HG03354 (cell line): ENCODE data around the gene UVRAG.
A peak's percentile ranks its signal among the peaks of the same experiment; 100 is the strongest.

ENCODE experiments used
- ATAC-seq: cut with Tn5 transposase; IDR thresholded peaks from one replicate; pipeline ENCODE4 v1.9.1; 2021; ENCODE audit warnings: mild to moderate bottlenecking; ENCODE audit not compliant: unreplicated experiment, poor library complexity, severe bottlenecking

UVRAG gene

DNA sequence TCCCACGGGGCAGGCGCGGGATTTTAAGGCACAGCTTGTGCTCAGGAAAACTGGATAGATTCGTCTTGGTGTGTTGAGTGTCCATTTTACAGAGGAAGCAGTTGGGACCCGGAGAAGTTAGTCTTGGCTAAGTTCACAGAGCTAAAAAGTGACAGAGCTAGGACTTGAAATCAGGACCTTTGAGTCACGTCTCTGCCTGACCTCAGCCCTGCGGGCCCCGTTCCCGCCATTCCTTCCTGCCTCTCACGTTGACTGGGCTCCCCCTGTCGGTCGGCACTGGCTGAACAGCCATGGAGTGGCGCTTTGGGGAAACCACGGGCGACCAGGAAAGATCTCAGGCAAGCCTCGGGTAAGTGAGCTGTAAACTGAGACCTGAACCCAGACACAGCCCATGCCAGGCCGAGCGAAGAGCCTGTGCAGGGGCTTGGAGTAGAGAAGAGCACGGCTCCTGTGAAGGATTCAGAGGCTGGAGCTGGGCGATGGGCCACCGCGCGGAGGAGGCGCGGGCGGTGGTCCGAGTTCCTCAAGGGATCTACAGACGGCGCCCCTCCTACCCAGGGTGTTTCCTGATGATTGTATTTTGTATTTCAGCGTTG, 337.2 kb downstream of the UVRAG start:
- peak; percentile 77 for ATAC-seq

DNA sequence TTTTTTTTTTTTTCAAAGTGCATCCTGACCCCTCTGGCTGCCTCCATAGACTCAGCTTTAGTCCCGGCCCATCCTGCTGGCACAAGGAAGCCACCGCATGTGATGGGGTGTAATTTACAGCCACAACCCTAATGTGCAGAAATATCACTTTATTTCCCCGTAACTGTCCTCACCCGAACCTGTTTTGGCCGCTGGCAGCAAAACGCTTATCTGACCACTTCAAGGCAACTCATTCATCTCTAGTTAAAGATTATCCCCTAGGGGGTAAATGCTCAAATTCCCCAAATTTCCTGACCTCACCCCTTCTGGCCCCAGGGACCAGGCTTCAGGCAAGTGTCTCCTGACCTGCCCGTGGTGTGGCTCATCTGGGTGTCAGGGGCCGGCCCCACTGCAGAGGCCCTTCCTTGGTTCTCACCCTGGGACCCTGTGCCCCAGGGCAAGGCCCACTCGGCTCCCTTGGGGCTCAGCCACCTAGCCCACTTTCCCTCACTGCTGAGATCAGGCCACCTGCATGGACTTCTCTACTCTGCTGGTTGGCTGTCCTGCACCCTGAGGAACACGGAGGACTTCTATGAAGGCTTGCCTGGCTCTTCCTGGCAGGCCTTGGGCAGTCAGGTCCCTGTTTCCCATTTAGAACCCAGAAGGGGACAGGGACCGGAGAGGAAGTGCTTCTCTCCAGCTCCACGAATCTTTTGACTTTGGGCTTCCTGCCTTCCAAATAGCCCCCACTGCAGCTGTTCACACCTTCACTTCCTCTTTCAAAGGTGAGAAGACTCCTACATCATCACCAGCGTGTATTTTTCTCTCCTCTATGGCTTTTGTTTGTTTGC, 337.9 kb downstream of the UVRAG start:
- peak; percentile 60 for ATAC-seq

DNA sequence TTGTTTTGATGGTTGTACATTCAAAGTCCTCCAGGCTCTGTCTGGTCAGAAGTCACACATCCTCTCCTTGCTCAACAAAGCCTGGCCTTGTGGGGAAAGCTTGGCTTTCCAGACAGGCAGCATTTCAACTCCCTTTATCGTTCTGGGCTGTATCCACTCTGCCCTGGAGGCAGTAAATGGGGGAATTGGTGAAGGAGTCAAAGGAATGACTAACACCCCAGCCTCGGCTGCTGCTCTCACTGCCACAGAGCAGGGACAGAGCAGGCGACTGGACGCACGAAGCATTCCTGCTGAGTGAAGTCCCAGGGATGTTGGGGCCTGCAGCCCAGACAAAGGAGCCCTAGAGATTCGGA, 338.5 kb downstream of the UVRAG start:
- ATAC-seq: peak; percentile 7

DNA sequence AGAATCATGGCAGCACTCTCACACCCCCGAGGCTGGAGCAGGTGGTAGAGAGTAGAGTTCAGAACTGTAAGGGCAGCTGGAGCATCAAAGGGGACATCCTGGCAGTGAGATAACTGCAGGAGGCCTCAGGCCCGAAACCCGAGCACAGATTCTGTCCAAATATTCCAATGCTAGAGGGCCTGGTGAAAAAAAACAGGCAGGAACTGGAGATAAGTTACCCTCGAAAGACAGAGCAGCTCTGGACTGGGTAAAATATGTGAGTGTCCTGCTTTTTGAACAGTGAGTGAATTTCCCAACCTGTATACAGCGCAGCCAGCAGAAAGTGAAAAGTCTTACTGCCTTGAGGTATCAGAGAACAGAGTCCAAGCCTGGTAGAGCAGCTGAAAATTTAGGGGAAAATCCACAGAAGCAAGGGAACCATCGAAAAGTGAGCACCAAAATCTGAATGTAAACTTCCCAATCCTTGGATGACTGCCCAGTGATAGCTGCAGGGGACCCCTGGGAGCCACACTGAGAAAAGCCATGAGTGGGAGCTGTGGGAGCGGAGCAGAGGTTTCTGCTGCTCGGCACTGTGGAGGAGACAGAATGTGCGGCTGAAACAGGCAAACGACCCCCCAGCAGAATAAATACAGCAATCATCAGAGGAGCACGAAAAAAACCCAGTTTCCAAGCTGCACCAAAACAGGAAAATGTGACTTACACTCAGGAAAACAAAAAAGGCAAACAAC, 340.7 kb downstream of the UVRAG start:
- ATAC-seq: no peak

DNA sequence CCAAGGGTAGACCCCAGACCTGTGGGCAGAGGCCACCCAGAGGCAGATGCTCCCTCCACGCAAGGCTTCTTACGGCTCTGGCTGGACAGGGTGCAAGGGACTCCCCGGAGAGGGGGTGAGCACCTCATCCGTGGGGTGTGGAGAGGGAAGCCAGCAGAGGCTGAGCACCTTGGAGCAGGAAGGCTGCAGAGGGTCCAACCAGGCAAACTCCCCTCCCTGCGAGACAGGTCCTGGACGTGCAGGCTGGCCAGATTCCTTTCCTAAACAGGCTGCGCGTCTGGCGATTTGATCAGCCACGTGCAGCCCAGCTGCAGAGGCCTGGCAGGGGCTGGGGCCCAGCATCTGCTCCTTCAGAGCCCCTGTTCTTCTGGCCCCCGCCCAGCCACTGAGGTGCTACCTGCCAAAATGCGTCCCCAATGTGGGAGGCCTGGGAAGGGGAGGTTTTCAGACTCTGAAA, 342.0 kb downstream of the UVRAG start:
- no peak for ATAC-seq

DNA sequence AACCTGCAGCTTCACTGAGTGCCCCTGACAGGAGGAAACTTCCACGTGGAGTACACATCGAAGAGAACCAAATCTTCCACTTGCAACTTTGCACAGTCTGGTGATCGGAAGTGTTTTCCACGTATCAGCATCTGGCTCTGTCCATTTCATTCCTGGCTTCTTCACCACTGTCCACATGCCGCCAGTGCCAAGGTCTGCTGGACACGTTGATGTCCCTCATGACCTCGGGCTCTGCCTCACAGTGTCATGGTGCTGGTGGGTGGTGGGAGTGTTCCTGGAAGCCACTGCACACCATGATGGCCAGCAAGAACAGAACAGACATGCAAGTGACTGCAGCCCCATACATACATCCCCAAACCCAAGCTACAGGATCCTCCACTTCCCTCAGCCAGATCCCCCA, 342.9 kb downstream of the UVRAG start:
- ATAC-seq: no peak

DNA sequence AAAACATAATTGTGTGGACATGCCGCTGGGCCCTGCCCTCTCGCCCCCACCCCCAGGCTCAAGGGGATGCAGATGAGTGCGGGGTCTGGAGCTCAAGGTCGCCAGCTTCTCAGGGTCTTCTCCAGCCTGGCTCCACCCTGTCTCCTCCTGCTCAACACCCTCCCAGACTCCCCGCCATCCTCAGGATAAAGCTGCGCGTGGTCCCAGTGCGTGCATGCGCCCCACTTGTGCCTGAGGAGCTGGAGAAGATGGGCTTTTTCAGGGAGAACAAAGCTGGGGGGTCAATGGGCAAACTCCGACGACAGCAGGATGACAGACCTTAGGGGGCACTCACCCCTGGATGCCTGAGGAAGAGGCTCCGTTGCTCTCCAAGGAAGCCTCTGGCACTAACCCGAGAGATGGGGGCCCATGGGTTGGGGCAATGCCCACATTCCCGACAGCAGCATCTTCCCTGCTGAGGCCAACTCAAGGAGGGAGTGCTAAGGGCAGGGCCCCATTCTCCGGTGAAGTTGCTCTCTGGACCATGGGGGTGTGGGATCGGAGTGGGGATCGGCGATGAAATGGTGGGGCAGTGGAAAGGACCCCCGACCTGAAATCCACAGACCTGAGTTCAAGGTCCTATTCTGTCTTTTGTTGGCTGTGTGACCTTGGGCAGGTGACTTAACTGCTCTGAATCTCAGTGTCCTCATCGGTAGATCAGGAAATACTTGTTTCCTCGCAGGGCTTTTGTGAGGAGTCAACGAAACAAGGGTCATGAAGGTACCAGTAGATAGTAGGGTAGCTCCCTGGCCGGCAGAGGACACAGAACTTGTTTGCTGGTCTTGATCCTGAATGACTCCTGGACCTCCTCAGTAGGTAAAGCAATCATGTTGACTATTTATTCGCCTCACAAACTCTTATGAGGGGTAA, 343.6 kb downstream of the UVRAG start:
- no peak for ATAC-seq

DNA sequence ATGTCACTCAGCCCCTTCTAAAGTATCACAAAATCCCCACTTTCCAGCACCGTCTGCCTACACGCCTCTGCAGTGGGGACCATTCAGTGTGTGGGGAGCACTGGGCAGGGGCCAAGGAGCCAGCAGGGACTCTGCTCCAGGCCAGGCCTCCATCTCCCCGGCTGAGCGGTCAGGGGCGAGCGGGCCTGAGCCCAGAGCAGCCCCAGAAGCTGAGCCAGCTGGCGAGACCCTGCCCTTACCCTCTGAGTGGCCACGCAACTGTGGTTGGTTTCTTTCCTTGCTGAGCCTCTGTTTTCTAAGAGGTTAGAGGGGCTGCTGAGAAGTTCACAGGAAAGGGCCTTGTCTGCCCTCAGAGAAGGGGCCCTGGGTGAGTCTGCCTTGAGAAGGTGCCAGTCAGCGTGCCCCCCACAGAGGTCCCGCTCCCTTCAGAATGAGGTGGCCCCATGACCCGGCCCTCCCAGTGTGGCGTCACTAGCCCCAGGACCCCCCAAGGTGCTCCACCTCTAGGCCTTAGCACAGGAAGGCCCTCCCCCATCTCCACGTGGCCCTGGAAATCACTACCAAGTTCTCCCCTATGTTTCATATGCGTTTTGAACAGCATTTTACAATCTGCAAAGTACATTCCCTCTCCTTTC, 344.4 kb downstream of the UVRAG start:
- ATAC-seq: no peak

DNA sequence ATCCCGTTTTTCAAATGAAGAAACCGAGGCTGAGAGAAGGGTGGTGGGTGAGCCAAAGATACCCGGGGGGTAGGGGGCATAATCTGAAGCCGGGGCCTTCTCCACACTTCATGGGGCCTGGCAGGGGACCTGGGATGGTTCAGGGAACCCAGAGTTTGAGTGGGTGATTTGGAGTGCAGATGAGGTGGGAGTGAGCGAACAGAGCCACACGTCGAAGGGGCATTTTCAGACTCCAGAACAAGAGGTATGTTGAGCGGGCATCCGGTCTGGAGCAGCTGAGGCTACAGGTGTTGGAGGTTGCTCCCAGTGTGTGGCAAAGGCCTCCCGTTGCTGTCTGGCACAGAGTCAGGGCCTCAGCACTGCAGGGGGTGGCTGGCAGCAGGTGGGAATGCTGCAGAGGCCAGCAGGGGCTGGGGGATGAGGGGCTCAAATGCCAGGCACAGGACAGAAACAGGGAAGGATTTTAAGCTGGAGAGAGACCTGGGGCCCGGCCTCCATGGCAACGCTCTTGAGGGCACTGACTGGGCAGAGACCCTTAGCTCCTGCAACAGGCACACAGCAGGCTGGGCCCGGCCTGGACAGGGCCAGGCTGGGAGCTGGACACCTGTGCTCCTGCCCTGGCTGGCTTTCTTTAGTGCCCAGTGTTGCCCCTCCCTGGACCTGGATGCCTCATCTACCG, 345.1 kb downstream of the UVRAG start:
- no peak for ATAC-seq

DNA sequence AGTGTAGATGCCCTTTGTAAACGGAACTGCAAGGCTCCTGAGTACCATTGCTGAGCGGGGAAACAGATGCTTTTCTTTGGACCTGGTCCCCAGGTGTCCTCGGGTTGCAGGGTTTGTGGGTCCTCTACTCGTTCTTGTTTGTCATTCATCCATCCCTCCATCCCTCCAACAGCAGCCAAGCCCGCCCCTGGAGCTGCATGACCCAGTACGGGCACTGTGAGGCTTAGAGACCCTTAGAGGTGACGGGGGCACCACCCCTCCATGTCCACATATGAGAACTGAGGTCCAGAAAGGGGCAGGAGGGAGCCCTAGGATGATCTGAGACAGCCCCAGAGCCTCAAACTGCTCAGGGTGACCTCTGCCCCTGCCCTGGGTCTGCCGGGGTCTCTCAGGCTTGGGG, 345.8 kb downstream of the UVRAG start:
- no peak for ATAC-seq

DNA sequence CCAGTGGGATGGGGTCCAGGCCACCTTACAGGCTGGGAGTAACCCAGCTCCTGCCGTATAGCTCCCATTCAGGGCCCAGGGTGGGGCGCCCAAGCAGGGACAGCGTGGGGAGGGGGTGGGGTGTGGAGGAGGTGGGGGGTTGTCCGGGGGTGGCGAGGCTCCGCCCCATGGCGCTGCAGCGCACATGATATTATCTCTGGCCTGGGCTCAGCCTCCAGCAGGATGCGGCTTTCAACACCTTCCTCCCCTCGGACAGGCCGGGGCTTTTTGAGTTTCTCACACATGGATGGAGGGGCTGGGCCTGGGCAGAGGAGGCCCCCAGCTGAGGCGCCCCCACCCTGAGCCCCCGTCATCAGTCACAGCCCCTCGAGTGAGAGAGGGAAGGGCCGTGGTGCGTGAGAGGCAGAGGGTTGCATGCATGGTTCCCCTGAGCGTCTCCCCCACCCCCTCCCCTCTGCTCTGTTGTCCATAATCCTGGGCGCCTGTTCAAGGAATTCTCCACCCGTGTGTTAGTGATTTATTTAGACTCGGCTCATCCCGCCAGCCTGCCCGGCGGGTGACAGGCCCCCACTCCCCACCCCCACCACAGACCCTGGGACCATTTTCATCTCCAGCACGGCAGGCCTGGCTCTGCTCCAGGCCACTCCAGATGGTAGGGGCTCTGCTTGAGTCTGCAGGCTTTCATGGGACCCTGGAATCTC, 346.4 kb downstream of the UVRAG start:
- ATAC-seq: no peak

DNA sequence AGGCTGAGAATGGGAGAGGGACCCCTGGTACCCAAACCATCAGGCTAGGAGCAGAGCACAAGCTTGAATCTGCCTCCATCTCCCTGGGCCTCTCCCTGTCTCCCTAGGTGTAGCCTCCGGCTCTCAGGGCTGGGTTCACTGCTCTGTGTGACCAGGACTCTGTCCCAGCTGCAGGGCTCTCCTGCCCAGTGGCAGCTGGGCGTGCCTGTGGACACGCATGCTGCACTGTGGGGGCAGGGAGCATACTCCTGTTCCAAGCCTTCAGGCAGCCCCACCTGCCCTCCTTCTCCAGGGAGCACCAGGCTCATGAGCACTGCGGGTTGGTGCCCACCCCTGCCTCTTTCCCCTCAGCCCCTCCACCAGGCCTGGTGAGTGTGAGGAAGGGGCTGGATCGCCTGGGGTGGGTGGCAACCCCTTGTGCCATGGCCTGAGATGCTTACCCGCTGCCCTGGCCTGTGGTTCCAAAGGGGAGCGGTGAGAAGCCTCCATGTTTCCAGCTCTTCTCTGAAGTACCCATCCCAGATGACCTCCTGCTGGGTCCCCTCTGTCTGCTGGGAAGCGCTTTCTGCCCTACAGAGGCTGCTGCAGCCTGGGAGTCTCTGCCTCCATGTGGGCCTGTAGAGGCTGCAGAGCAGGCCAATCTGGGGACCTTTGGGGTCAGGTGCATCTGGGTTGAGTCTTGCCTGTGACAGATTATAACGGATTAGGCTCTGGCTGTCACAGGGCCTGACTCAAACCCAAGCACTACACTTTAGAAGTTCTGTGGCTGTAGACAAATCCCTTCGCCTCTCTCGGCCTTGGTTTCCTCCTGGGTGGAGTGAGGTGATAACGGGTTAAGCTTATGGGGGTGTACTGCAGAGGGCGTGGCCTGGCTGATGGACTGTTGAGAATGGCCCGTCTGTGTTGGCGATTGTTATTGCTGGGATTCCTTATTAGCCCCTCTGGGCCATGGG, 347.6 kb downstream of the UVRAG start:
- no peak for ATAC-seq

DNA sequence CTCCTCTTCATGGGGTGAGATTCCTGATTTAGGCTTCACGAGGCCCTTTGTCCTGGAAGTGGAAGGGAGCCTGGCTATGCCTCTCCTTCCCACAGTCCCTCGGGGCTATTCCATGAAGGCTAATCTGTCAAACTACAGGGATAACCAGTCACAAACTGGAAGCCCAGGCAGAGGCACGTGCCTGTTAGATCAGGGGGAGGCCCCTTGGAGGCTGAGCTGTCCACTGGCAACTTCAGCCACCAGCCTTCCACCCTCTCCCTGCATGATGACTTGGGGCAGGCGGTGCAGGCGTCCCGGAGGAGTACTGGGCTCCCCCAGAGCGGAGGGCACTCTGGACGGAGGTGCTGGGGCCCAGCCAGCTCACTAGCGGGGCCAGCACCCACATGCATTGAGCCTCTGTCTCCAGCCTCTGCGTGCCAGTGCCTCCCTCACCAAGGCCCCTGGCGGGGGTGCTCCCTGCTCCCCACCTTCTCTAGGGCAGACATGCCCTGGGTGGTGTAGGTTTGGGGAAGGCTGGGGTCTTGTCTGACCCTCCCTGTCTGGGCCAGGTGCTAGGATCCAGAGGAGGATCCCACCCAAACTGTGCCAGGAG, 348.4 kb downstream of the UVRAG start:
- no peak for ATAC-seq

DNA sequence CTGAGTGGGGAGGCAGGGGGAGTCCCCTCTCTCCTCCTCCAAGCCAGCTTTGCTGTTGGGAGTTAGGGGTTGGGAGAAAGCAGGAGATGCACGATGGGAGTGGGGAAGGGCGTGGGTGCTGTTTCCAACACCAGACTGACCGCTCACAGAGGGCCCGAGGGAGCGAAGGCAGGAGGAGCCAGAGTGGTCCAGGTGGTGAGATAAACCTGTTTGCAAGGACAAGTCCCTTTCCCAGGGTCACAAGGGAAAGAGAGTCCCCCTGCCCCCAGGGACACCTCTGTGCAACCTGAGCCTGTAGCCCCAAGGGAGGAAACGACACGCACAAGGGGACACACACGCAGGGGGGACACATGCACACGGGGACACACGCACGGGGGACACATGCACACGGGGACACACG, 349.1 kb downstream of the UVRAG start:
- ATAC-seq: no peak

DNA sequence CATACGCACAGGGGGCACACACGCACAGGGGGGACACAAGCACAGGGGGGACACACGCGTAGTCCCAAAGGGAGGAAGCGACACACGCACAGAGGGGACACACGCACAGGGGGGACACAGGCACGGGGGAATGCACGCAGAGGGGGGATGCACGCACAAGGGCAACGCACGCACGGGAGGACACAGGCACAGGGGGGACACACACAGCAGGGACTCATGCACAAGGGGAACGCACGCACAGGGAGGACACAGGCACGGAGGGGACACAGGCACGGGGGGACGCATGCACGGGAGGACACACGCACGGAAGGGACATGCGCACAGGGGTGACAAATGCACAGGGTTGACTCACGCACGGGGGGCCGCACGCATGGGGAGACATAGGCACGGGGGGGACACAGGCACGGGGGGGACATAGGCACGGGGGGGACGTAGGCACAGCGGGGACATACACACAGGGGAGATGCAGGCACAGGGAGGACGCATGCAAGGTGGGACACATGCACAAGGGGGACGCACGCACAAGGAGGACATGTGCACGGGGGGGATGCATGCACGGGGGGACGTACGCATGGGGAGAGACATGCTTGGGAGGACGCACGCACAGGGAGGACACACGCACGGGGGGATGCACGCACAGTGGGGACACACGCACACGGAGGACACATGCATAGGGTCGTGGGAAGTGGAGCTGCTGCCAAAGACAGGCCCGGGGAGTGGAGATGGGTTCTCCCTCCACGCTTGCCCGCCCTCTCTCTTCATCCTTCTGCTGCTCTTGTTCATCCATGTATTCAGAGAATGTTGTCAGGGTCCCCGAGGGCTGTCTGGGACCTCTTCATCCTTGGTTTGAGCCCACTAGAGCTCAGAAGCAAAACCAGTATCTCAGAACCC, 350.1 kb downstream of the UVRAG start:
- ATAC-seq: no peak

DNA sequence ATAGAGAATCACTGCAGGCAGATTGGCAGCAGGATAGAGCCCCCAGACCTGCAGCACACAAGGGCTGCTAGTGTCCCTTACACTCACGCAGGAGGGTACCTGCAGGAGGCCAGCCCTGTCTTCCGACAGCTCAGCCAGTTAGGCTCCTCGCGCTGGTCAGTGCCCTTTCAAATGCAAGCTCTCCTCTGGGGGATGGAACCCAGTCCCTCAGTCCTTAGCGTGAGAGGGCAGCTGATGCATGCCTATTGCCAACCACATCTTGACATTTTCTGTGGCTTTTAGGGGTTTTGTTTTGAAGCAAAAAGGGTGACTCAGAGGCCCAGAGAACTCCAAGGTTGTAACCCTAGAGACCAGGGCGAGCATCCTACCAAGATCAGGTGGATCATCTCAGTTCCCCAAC, 351.3 kb downstream of the UVRAG start:
- ATAC-seq: peak; percentile 56
